Vagina (tissue), 2 donors: Measurements from ENCODE around the gene SC5D.

Source experiments
- POLR2A ChIP-seq, 2 donors: fragments of 450-650 bp; IDR thresholded peaks; one replicate each; pipeline ENCODE4 v1.6.1; 2017; ENCODE audit warnings: antibody characterized with exemption in 2 of 2, mild to moderate bottlenecking in 2 of 2, moderate library complexity in 2 of 2
- POLR2AphosphoS5 ChIP-seq, 2 donors: sonication (generic); formaldehyde crosslinking; IDR thresholded peaks; one replicate each; pipeline ENCODE4 v1.9.0; 2017; ENCODE audit warnings: antibody characterized with exemption in 2 of 2, mild to moderate bottlenecking in 2 of 2, low read depth in 1 of 2; ENCODE audit not compliant: insufficient read depth in 1 of 2
- TF ChIP-seq, protein P1 (sequence below), 3 experiments: fragments of 450-650 bp in 2 of 3; fragments of 200-600 bp in 1 of 3; sonication (generic) in 1 of 3; IDR thresholded peaks; one replicate each; pipeline ENCODE4 v1.5.1; 2017 to 2019; ENCODE audit warnings: antibody characterized with exemption in 3 of 3, mild to moderate bottlenecking in 2 of 3, moderate library complexity in 2 of 3

- TF ChIP-seq, protein P1, sequence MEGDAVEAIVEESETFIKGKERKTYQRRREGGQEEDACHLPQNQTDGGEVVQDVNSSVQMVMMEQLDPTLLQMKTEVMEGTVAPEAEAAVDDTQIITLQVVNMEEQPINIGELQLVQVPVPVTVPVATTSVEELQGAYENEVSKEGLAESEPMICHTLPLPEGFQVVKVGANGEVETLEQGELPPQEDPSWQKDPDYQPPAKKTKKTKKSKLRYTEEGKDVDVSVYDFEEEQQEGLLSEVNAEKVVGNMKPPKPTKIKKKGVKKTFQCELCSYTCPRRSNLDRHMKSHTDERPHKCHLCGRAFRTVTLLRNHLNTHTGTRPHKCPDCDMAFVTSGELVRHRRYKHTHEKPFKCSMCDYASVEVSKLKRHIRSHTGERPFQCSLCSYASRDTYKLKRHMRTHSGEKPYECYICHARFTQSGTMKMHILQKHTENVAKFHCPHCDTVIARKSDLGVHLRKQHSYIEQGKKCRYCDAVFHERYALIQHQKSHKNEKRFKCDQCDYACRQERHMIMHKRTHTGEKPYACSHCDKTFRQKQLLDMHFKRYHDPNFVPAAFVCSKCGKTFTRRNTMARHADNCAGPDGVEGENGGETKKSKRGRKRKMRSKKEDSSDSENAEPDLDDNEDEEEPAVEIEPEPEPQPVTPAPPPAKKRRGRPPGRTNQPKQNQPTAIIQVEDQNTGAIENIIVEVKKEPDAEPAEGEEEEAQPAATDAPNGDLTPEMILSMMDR (IDR thresholded peaks at IDR 0.05), result no peak
- TF ChIP-seq POLR2A (IDR thresholded peaks at IDR 0.05) (no peak), POLR2AphosphoS5 (IDR thresholded peaks at IDR 0.05; ENCODE audit: insufficient read depth in 1 of 2, low read depth in 1 of 2) (no peak)
These were observed 38.3 kb downstream of the SC5D start for GRCh38 chr11:121330614-121331435.
